IPS-15b (cell line): Measurements from ENCODE around the gene ANO7.

ENCODE experiments used
- H3K27me3 ChIP-seq: one replicate; pipeline ENCODE4 v1.6.1; 2013; ENCODE audit warnings: low read length; ENCODE audit not compliant: control insufficient read depth, insufficient read depth
- H3K36me3 ChIP-seq: one replicate; pipeline ENCODE4 v1.6.1; 2013; ENCODE audit warnings: low read length; ENCODE audit not compliant: control insufficient read depth, insufficient read depth
- H3K4me1 ChIP-seq: one replicate; pipeline ENCODE4 v1.6.1; 2013; ENCODE audit warnings: mild to moderate bottlenecking, low read length; ENCODE audit not compliant: control insufficient read depth, insufficient read depth
- H3K4me3 ChIP-seq: one replicate; pipeline ENCODE4 v1.5.1; 2013; ENCODE audit warnings: low read depth, low read length
- H3K9ac ChIP-seq: one replicate; pipeline ENCODE4 v1.6.1; 2013; ENCODE audit warnings: low read depth, mild to moderate bottlenecking, low read length
- H3K9me3 ChIP-seq: one replicate; pipeline ENCODE4 v1.6.1; 2013; ENCODE audit warnings: mild to moderate bottlenecking, low read length; ENCODE audit not compliant: control insufficient read depth, insufficient read depth

Gene ANO7

DNA sequence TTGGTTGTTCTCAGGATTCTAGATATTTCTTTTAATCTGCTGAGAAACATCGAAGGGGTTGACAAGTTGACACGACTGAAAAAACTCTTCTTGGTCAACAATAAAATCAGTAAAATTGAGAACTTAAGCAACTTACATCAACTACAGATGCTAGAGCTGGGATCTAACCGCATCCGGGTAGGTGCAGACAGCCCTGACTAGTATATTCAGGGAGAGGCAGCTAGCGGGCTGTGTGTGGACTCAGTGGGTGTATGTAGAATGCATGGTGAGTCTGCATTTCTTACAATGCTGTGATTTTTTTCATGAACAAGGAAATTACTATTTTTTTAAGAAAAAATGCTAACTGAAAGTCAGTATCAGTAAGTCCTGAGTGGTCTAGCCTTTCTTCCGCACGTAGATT, 28.2 kb upstream of the ANO7 start:
- H3K36me3 ChIP-seq = no peaks in the 10 kb centered on the region
- H3K27me3 ChIP-seq = no peaks in the 10 kb centered on the region
- no peaks in the 10 kb centered on the region for H3K4me1 ChIP-seq
- no peak overlapping the region for H3K9ac ChIP-seq
- H3K9me3 ChIP-seq = no peaks in the 10 kb centered on the region
- no peak overlapping the region for H3K4me3 ChIP-seq

DNA sequence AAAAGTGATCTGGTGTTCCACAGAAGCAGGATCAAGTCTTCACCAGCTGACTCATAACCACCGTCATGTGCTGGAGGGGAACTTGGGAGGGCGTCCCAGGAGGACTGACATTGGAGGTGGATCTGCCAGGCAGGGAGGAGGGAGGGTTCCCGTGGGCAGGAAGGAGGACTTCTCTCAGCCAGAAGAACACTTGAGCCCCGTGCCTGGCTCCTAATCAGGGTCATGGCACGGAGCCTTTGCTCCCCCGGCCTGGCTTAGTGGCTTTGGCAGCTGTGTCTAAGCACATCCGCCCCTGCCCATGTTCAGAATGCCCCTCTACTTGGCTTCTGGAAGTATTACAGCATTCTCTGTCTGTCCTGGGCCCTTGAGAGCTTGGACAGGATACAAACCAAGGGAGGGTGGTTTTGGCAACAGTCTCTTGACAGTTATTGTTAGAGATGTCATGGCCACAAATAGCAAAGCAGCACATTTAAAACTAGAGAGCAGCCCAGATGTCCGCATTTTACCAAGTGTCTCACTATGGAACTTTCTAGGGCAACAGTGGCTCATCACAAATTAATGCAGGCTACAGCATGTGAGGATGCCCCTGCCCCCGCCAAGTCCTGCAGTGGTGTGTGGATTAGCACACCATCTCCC, 26.7 kb upstream of the ANO7 start:
- Histone ChIP-seq H3K9me3 (no peaks in the 10 kb centered on the region), H3K36me3 (peaks cover 6% of the 10 kb centered on the region), H3K9ac (no peak overlapping the region), H3K4me1 (no peaks in the 10 kb centered on the region), H3K4me3 (no peak overlapping the region), H3K27me3 (no peaks in the 10 kb centered on the region)

DNA sequence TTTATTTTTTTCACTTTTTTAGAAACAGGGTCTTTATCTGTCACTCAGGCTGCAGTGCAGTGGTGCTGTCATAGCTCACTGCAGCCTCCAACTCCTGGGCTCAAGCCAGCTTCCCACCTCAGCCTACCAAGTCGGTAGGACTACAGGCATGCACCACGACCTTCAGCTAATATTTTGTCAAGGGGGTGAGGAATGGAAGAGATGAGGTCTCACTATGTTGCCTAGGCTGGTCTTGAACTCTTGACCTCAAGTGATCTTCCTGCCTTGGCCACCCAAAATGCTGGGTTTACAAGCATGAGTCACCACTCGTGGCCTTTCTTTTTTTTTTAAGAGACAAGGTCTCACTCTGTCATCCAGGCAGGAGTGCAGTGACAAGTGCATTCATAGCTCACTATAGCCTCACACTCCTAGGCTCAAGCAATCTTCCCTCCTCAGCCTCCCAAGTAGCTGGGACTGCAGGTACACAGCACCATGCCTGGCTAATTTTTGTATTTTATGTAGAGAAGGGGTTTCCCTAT, 24.8 kb upstream of the ANO7 start:
- Histone ChIP-seq H3K9me3 (no peaks in the 10 kb centered on the region), H3K4me1 (no peaks in the 10 kb centered on the region), H3K36me3 (peaks cover 7% of the 10 kb centered on the region), H3K9ac (no peak overlapping the region), H3K27me3 (no peaks in the 10 kb centered on the region), H3K4me3 (no peak overlapping the region)

DNA sequence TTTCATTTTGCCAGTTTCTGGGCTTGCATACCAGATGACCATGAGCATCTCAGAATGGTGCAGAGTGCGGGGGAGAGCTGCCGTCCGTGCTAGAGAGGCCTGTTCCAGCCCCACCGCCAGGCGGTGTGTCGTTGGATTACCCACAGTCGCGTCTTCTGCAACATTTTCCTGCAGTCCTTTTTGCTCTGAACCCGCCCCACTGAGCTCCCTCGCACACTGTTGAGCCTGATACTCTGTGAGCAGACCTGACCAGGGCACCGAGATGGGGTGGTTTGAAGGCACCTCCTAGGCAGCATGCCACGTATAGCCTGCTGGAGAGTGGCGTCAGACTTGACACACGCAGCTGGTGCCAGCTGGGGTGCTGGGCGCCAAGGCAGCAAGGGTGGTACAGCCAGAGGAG, 20.1 kb upstream of the ANO7 start:
- Histone ChIP-seq H3K27me3 (no peaks in the 10 kb centered on the region), H3K9me3 (no peaks in the 10 kb centered on the region), H3K36me3 (peaks cover 12% of the 10 kb centered on the region), H3K4me3 (no peak overlapping the region), H3K9ac (no peak overlapping the region), H3K4me1 (no peaks in the 10 kb centered on the region)

DNA sequence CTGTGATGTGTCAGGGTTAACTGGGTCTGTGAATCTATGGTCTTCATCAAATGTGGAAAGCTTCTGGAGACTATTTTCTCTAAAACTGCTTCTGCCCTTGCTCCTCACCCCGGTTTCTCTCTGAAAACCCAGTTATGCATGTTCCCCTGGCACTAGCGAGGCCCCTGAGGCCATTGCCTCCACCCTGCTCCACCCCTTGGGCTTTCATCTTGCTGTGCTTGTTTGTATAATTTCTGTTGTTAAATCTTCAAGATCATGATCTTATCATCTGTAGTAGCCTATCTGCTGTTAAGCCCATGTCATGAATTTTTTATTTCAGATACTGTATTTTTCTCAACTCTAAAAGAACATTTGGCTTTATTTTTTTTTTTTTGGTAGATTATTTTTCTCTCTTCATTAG, 14.9 kb upstream of the ANO7 start:
- H3K36me3 ChIP-seq = peaks cover 5% of the 10 kb centered on the region
- H3K4me3 ChIP-seq = no peak overlapping the region
- H3K4me1 ChIP-seq = no peaks in the 10 kb centered on the region
- H3K27me3 ChIP-seq = no peaks in the 10 kb centered on the region
- no peaks in the 10 kb centered on the region for H3K9me3 ChIP-seq
- H3K9ac ChIP-seq = no peak overlapping the region

DNA sequence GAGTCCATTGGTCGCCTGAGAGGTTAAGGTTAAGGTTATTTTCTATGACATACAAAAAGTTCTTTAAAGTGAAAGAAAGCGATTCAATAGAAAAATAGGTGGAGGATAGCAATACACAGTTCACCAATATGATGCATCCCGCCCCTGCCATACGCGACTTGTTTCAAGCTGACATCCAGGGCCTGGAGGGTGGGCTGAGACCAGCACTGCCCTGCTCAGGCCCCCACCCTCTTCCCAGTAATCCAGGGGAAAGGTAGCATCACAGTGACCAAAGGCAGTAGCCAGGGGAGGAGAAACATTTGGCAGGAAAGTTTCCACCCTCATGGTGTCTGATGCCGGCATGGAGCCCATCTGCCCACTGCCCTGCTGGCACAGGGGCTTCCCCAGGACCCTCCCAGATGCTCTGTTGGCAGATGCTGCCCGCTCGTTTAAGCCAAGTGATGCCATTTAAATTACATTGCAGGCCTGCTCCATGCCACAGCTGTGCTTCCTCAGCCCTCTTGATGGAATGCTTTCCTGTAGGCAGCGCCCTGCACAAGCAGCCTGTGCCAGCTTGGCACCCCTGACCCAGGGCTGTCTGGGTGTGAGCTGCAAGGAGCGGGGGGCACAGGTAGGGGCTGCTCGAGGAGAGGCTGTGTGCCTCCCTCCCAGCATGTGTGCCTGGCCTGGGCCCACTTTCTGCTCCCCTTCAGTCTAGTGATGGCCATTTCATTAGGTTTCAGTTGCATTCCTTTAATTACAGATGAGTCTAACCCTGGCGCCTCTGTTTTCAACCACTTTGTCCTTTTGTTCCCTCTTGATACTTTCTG, 10.7 kb upstream of the ANO7 start:
- no peaks in the 10 kb centered on the region for H3K36me3 ChIP-seq
- H3K4me3 ChIP-seq = no peak overlapping the region
- H3K9me3 ChIP-seq = no peaks in the 10 kb centered on the region
- no peaks in the 10 kb centered on the region for H3K4me1 ChIP-seq
- H3K9ac ChIP-seq = no peak overlapping the region
- no peaks in the 10 kb centered on the region for H3K27me3 ChIP-seq

DNA sequence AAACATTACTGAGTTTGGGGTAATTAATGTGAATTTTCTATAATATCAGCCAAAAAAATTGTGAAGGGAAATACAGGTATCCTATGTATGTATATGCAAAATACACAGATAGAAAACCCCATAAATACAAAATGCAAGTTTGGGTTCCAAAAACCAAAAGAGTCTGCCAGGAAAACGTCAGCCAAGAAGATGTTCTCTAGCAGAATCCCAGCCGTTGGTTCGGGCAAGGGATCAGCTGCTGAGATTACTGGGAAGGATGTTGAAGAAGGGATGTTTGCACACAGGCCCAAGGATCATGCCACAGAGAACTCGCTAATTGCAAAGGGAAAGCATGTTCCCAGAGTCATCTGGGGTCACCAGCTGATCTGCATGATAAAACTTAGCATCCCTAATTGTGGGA, 9.5 kb upstream of the ANO7 start:
- H3K4me3 ChIP-seq = no peak overlapping the region
- no peaks in the 10 kb centered on the region for H3K27me3 ChIP-seq
- no peak overlapping the region for H3K9ac ChIP-seq
- no peaks in the 10 kb centered on the region for H3K36me3 ChIP-seq
- no peaks in the 10 kb centered on the region for H3K9me3 ChIP-seq
- no peaks in the 10 kb centered on the region for H3K4me1 ChIP-seq

DNA sequence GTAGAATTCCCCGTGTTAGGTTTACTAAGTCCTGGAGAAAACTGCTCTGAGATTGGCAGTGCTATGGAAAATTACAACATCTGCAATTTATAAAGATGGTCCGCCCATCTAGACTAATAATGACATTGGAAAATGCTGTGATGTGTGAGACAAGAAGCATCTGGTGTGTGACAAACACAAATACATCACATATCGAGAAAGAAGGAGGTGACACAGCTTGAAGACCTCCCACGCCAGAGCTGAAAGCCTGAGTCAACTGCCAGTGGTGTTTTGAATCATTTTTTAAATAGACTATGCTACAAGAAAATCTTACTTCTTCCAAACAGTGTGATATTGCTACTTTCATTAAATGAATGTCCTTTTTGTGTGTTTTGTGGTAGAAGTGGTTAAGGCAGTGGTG, 8.6 kb upstream of the ANO7 start:
- Histone ChIP-seq H3K27me3 (no peaks in the 10 kb centered on the region), H3K4me1 (no peaks in the 10 kb centered on the region), H3K4me3 (no peak overlapping the region), H3K9ac (no peak overlapping the region), H3K9me3 (no peaks in the 10 kb centered on the region), H3K36me3 (no peaks in the 10 kb centered on the region)

DNA sequence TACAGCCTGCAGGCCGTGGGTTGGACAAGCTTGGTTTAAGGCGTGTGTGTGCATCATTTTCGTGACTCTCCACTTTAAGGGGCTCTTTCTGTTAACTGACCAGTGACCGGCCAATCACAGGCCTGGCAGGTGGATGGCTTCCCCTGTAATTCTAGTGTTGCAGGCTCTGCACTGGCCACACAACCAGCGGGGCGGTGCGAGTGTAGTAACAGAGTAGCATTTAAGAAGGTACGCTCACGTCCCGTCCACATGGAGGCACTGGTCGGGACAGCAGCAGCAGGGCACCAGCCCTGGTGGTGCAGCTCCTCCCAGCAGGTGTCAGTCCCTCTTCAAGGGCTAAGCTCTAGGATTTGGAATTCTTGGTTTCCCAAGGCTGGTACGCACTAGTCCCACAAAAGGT, 8.0 kb upstream of the ANO7 start:
- Histone ChIP-seq H3K36me3 (no peaks in the 10 kb centered on the region), H3K27me3 (no peaks in the 10 kb centered on the region)

DNA sequence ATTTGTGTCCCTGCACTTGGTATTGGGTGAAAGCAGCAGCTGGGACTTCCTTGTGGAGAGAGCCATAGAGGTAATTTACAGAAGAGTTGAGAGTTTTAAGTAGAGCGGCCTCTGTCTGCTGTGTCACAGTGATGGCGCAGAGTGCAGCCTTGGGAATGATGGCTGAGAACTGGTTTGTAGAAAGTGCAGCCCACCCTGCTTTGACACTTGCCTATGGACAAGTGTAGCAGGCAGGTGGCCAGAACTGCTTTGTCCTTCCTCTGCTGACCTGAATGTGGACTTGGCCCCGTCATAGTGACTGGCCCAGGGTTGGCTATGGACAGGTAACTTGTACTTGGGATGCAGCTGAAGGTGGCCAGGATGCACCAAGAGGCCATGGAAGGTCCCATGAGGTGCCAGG, 6.4 kb upstream of the ANO7 start:
- Histone ChIP-seq H3K27me3 (no peaks in the 10 kb centered on the region), H3K9ac (no peak overlapping the region), H3K36me3 (no peaks in the 10 kb centered on the region), H3K4me1 (no peaks in the 10 kb centered on the region), H3K9me3 (no peaks in the 10 kb centered on the region), H3K4me3 (no peak overlapping the region)

More for the DNA sequence above, 8.0 kb upstream of the ANO7 start:
- Histone ChIP-seq H3K4me3 (no peak overlapping the region), H3K9ac (no peak overlapping the region), H3K9me3 (no peaks in the 10 kb centered on the region), H3K4me1 (no peaks in the 10 kb centered on the region)

DNA sequence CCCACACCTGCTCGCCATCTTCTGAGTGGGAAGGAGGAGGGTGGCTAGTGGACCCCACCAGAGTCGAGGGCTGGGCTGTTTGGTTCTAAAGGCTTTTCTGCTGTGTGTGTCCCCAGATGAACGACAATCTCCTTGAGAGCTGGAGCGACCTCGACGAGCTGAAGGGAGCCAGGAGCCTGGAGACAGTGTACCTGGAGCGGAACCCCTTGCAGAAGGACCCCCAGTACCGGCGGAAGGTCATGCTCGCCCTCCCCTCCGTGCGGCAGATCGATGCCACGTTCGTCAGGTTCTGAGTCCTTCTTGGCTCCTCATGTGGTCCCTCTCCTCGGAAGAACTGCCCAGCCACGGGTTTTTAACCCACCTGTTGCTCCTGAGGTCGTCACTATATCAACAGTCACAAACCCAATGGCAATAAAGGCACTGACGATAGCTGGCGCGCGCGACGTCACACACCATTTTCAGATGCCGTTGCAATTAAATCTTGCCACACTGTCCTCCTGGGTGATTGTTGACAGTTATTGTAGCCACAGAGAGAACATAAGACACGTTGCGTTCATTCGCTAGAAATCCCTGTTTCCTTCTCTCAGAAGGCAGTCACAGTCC, 5.8 kb upstream of the ANO7 start:
- no peaks in the 10 kb centered on the region for H3K4me1 ChIP-seq
- H3K36me3 ChIP-seq = no peaks in the 10 kb centered on the region
- H3K27me3 ChIP-seq = no peaks in the 10 kb centered on the region
- H3K4me3 ChIP-seq = no peak overlapping the region
- H3K9ac ChIP-seq = no peak overlapping the region
- no peaks in the 10 kb centered on the region for H3K9me3 ChIP-seq

DNA sequence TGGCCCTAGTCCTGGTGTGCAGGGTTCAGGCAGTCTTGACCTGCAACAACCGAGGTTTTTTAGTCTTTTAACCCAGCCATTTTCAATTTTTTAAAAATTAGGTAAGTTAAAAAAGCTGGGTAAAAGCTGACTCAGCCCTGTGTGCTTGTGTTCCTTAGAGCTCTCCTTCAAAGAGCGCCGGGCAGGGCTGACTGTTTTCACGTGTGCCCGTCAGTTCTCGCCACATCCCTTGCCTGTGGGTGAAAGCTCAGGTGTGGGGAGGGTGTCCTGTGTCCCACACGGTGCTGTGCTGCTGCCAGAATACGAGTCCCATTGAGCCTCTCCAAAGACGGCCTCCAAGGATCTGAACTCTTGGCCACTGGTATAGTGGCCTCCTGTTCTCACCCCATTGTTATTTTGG, 5.3 kb upstream of the ANO7 start:
- H3K9ac ChIP-seq = no peak overlapping the region
- H3K27me3 ChIP-seq = no peaks in the 10 kb centered on the region
- H3K4me3 ChIP-seq = no peak overlapping the region
- no peaks in the 10 kb centered on the region for H3K36me3 ChIP-seq
- no peaks in the 10 kb centered on the region for H3K9me3 ChIP-seq
- H3K4me1 ChIP-seq = peaks cover 4% of the 10 kb centered on the region
